Ishikawa (cell line): ENCODE results near the gene ASTN2.

Experiments used
- EP300 ChIP-seq: IDR thresholded peaks from 2 replicates; pipeline ENCODE4 v1.6.1; 2012; ENCODE audit warnings: borderline replicate concordance
- NFIC ChIP-seq: IDR thresholded peaks from 2 replicates; pipeline ENCODE4 v1.6.1; 2012
- RAD21 ChIP-seq: IDR thresholded peaks from 2 replicates; pipeline ENCODE4 v1.6.1; 2012; ENCODE audit warnings: low read depth
- REST ChIP-seq: IDR thresholded peaks from 2 replicates; pipeline ENCODE4 v1.6.1; 2012; ENCODE audit warnings: low read depth, mild to moderate bottlenecking
- TAF1 ChIP-seq: IDR thresholded peaks from 2 replicates; pipeline ENCODE4 v1.6.1; 2012; ENCODE audit warnings: low read depth, mild to moderate bottlenecking
- TF ChIP-seq, protein P1 (sequence below): IDR thresholded peaks from 2 replicates; pipeline ENCODE4 v1.6.1; 2012

DNA sequence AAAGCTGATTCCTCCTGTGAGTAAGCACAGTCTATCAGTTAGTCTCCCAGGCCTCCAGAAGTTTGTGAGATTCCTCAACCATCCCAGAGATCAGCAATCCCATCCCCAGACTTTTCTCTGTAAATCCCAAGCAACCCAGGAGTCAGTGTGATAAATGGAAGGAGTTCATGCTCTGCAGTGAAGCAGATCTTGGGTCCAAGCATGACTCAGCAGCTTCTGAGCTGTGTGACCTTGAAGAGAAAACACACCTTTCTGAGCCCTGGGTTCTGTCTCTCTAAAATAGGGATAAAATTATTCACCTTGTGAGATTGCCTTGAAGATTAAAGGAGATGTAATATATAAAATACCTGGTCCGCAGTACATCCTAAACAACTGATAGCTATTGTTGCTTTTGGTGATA lies 318.7 kb downstream of the ASTN2 start:
- TF ChIP-seq NFIC (no peak), TAF1 (no peak), REST (no peak), EP300 (no peak), RAD21 (no peak)
- TF ChIP-seq, protein P1, sequence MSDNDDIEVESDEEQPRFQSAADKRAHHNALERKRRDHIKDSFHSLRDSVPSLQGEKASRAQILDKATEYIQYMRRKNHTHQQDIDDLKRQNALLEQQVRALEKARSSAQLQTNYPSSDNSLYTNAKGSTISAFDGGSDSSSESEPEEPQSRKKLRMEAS, result no peak
